ENCODE measurements around the gene TERT. TPM values are rescaled to one million over a fixed set of nuclear protein-coding genes. Genes with fewer than 3 reads are reported as not detected.

The TERT gene
- polyA plus RNA-seq, 3 donors = 0.31 to 1.2 (median 1.0) TPM

GRCh38 chr5:1261643-1262042 is 33.2 kb downstream of the TERT start:
- no peak for DNase-seq

DNA sequence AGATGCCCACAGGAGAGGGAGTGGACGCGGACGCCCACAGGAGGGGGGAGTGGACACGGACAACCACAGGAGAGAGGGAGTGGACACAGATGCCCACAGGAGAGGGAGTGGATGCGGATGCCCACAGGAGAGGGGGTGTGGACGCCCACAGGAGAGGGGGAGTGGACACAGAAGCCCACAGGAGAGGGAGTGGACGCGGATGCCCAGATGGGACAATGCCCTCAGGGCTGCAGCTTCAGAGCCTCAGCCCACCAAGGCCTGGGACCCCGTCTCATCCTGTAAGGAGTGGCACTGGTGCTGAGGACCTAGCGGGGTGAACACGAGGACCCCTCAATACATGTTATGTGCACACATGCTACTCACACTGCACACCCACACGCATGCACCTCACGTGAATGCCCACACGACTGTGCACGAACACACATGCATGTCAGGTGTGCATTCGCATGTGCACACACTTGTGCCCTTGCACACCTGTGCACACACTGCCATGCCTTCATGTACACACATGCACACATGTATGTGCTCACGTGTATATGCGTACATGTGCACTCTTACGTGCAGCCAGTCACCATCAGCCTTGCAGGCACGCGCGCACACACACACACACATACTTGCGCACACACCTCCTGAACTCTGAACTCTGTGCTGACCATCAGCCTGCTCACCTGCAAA is 34.9 kb downstream of the TERT start:
- DNase-seq = no peak

GRCh38 chr5:1257841-1258240 is 37.0 kb downstream of the TERT start:
- no peak for DNase-seq

- DNase-seq = no peak
Measured at GRCh38 chr5:1257363-1257762, 37.5 kb downstream of the TERT start.

- DNase-seq = no peak
Measured at GRCh38 chr5:1256776-1257175, 38.1 kb downstream of the TERT start.

- no peak for DNase-seq
Measured at GRCh38 chr5:1255081-1255561, 39.7 kb downstream of the TERT start.

DNA sequence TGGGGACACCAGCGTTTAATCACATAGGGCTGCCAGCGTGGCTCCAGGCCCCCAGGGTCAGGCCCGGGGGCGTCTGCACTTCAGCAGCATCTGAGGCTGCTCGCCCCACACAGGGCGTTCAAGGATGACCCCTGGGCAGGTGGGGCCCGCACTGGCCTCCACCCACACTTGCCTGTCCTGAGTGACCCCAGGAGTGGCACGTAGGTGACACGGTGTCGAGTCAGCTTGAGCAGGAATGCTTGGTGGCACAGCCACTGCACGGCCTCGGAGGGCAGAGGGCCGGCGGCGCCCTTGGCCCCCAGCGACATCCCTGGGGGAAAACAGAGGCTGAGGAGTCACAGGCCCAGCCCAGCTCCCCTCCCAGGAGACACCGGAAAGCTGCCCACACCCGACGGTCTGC is 40.7 kb downstream of the TERT start:
- DNase-seq = no peak

- DNase-seq = no peak
Measured at GRCh38 chr5:1253456-1254105, 41.3 kb downstream of the TERT start.

- no peak for DNase-seq
Measured at GRCh38 chr5:1252681-1253080, 42.2 kb downstream of the TERT start.

DNA sequence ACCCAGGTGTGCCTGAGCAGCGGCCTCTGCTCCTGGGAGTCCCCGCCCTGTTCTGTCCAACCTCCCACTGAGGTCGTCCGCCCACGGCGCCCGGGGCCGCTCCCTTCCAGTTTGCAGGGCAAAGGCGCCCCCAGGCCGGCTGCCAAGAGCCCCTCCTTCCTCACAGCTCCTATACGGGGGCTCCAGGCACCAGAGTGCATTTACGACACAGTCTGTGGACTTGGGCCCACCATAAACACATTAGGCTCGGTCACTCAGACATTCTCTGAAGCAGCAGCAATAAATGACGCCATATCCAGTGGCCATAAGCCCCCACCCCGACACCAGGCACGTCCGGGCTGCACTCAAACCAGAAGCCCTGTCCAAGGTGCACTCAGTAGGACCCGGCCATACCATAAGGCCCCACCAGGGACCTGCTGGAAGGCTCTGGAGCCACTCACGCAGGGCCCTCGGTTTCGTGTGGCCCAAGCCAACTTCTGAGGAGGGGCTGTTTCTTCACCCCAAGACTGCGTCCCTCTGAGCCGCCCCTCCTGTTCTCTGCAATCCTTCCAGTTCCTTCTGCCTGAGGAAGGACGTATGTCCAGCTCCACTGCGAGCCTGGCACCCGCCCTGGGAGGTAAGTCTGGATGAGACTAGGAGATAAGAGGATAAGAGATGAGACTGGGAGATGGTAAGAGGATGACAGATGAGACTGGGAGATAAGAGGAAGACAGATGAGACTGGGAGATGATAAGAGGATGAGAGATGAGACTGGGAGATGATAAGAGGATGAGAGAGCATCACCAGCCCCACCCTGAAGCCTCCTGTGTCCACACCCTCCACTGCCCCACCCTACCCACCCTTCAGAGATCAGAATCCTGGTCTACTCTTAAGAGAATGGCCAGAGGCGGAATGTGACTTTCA is 42.9 kb downstream of the TERT start:
- DNase-seq = no peak

DNA sequence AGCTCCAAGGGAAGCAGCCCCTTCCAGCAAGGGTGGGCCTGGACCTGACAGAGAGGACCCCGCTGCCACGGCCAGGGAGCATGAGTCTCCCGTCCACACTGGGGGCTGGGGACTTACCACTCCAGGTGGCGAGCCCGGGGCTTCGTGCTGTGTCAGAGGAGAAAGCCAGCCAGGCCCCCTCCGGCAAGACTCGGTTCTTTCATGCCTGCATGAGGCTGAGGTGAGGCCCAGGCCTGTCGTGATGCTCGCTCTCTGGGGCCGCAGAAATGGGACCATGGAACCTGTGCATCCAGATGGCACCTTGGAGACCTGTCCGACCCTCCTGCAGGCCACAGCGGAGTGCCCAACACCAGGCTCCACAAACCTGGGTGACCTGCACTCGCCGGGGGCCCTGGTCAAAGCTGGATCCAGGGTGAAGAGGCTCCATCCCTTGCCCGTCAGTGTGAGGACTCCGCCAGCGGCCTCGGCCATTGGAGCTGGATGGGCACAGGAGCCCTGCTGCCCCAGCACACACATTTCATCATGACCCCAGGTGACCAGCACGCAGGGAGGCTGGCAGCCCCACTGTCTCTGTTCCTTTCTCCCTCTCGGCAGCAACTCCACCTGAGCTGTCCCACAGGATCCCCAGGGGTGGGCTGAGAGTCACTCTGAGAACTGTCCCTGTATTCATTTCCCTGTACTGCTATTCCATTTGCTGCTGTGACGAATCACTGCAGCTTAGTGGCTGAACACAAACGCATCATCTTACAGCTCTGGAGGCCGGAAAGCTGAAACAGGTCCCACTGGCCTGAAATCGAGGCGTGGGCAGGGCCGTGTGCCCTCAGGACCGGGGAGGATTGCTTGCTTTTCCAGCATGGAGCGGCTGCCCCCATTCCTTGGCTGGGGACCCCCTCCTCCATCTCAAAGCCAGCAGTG is 45.2 kb downstream of the TERT start:
- no peak for DNase-seq

- DNase-seq = no peak
Measured at GRCh38 chr5:1247811-1248210, 47.1 kb downstream of the TERT start.

GRCh38 chr5:1246711-1247431 is 48.0 kb downstream of the TERT start:
- peak; percentile 91 for DNase-seq

- DNase-seq = no peak
Measured at GRCh38 chr5:1245905-1246576, 48.8 kb downstream of the TERT start.

- DNase-seq = no peak
Measured at GRCh38 chr5:1244976-1245375, 49.9 kb downstream of the TERT start.

GRCh38 chr5:1244255-1244654 is 50.6 kb downstream of the TERT start:
- DNase-seq = no peak

- no peak for DNase-seq
Measured at GRCh38 chr5:1243487-1244130, 51.3 kb downstream of the TERT start.

GRCh38 chr5:1242733-1243486 is 52.0 kb downstream of the TERT start:
- DNase-seq = no peak

DNA sequence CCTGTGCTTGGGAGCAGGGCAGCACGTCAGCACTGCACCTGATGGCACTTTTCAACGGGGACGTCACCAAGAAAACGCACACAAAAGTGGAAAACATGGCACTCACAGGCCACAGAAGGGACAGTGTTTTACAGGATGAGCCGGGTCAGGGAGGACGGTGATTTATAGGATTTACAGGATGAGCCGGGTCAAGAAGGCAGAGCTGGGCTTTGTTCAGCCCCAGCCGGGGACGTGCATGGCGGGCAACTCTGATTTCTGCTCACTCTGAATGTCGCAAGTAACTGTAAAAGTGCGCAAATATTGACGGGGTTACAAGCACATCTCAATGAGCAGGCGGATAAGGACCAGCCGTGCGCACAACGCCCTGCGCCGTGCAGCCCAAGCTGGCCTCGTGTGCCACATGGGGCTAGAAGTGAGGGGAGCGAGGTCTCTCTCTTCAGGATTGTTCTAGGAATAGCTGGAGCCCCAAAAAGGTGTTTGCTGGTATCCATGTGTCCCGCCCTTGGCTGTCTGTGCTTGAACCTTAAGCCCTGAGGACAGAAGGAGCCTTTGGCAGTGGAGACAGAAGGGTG is 53.3 kb downstream of the TERT start:
- DNase-seq = no peak

Data from renal pelvis (tissue), 4 donors.